ENCODE measurements around the gene NUDT19. TPM values are rescaled to one million over a fixed set of nuclear protein-coding genes. Genes with fewer than 3 reads are reported as not detected.
"Not testable (repeated sequence)": the region's sequence is repeated elsewhere in the genome, so short reads cannot be mapped to it uniquely, and the experiment has no call there.

The NUDT19 gene
- total RNA-seq, 1 donor from 2014 or later, result 3.2 TPM

DNA sequence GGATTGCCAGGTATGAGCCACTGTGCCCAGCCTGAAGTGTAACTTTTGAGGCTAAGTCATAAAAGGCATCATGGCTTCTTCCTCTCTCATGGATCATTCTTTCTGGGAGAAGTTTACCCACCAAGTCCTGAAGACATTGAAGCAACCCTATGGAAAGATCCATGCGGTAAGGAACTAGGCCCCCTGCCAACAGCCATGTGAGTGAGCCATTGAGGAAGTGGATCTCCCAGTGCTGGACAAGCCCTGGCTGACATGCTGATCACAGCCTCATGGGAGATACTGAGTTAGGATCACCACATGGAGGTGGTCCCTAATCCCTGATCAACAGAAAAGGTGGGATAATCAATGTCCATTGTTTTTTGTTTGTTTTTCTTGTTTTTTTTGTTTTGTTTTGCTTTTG, 3.3 kb upstream of the NUDT19 start:
- DNase-seq, result no peak
- Mint-ChIP-seq H3K4me1 (ENCODE audit: low read depth, unreplicated experiment) (peaks cover 3% of the 10 kb centered on the region), H3K36me3 (ENCODE audit: unreplicated experiment) (peaks cover 6% of the 10 kb centered on the region), H3K9me3 (ENCODE audit: unreplicated experiment) (peaks cover 6% of the 10 kb centered on the region), H3K27me3 (ENCODE audit: unreplicated experiment) (peaks cover 6% of the 10 kb centered on the region), H3K4me3 (ENCODE audit: unreplicated experiment) (no peak overlapping the region), H3K27ac (ENCODE audit: unreplicated experiment) (no peak overlapping the region)
- TF ChIP-seq, protein P1, sequence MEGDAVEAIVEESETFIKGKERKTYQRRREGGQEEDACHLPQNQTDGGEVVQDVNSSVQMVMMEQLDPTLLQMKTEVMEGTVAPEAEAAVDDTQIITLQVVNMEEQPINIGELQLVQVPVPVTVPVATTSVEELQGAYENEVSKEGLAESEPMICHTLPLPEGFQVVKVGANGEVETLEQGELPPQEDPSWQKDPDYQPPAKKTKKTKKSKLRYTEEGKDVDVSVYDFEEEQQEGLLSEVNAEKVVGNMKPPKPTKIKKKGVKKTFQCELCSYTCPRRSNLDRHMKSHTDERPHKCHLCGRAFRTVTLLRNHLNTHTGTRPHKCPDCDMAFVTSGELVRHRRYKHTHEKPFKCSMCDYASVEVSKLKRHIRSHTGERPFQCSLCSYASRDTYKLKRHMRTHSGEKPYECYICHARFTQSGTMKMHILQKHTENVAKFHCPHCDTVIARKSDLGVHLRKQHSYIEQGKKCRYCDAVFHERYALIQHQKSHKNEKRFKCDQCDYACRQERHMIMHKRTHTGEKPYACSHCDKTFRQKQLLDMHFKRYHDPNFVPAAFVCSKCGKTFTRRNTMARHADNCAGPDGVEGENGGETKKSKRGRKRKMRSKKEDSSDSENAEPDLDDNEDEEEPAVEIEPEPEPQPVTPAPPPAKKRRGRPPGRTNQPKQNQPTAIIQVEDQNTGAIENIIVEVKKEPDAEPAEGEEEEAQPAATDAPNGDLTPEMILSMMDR (IDR thresholded peaks at IDR 0.05; ENCODE audit: partially characterized antibody, unreplicated experiment), result no peak

DNA sequence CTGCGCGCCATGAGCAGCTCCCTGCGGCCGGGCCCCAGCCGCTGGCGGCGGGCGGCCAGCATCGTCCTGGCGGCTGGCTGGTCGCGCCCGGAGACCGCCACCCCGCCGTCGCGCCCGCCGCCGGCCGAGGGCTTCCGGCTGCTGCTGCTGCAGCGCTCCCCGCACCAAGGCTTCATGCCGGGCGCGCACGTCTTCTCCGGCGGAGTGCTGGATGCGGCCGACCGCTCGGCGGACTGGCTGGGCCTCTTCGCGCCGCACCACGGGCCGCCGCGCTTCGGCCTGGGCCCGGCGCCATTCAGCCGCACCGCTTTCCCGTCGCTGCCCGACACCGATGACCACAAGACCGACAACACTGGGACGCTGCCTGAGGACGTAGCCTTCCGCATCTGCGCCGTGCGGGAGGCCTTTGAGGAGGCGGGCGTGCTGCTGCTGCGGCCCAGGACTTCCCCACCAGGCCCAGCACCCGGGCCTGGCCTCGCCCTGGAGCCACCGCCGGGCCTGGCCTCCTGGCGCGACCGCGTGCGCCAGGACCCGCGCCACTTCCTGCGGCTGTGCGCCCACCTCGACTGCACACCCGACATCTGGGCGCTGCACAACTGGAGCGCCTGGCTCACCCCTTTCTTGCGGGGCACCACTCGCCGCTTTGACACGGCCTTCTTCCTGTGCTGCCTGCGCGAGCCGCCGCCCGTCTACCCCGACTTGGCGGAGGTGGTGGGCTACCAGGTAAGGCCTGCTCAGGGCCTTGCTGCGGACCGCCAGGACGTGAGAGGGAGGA, 518 bp downstream of the NUDT19 start:
- H3K27me3 Mint-ChIP-seq (ENCODE audit: unreplicated experiment), result peaks cover 8% of the 10 kb centered on the region
- H3K27ac Mint-ChIP-seq (ENCODE audit: unreplicated experiment), result no peak overlapping the region

DNA sequence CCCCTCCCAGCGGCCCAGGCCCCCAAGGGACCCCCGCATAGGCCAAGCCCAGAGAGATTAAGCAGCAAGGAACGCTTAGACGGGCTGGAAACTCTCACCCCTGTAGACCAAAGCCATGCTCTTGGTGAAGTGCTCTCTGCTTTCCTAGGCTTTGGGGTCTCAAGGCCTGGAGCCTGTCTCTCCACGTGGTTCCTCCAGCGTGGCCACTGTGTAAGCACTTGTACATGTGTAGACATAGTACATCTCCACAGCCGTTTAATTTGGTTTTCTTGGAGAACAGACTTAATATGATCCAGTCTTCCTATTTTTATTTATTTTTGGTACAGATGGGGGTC, 1.1 kb downstream of the NUDT19 start:
- peaks cover 8% of the 10 kb centered on the region for H3K27me3 Mint-ChIP-seq (ENCODE audit: unreplicated experiment)
- peak overlapping the region; percentile 79 for H3K4me3 Mint-ChIP-seq (ENCODE audit: unreplicated experiment)
- peak overlapping the region; percentile 66 for H3K27ac Mint-ChIP-seq (ENCODE audit: unreplicated experiment)
- peaks cover 6% of the 10 kb centered on the region for H3K36me3 Mint-ChIP-seq (ENCODE audit: unreplicated experiment)
- peaks cover 3% of the 10 kb centered on the region for H3K4me1 Mint-ChIP-seq (ENCODE audit: low read depth, unreplicated experiment)
- TF ChIP-seq, protein P1 (IDR thresholded peaks at IDR 0.05; ENCODE audit: partially characterized antibody, unreplicated experiment), result no peak
- peaks cover 6% of the 10 kb centered on the region for H3K9me3 Mint-ChIP-seq (ENCODE audit: unreplicated experiment)
- DNase-seq, result no peak

More for the DNA sequence above, 518 bp downstream of the NUDT19 start:
- TF ChIP-seq, protein P1 (IDR thresholded peaks at IDR 0.05; ENCODE audit: partially characterized antibody, unreplicated experiment), result no peak
- DNase-seq, result peak; percentile 55
- Mint-ChIP-seq H3K4me3 (ENCODE audit: unreplicated experiment) (no peak overlapping the region), H3K36me3 (ENCODE audit: unreplicated experiment) (peaks cover 6% of the 10 kb centered on the region), H3K9me3 (ENCODE audit: unreplicated experiment) (peaks cover 6% of the 10 kb centered on the region), H3K4me1 (ENCODE audit: low read depth, unreplicated experiment) (peaks cover 3% of the 10 kb centered on the region)

DNA sequence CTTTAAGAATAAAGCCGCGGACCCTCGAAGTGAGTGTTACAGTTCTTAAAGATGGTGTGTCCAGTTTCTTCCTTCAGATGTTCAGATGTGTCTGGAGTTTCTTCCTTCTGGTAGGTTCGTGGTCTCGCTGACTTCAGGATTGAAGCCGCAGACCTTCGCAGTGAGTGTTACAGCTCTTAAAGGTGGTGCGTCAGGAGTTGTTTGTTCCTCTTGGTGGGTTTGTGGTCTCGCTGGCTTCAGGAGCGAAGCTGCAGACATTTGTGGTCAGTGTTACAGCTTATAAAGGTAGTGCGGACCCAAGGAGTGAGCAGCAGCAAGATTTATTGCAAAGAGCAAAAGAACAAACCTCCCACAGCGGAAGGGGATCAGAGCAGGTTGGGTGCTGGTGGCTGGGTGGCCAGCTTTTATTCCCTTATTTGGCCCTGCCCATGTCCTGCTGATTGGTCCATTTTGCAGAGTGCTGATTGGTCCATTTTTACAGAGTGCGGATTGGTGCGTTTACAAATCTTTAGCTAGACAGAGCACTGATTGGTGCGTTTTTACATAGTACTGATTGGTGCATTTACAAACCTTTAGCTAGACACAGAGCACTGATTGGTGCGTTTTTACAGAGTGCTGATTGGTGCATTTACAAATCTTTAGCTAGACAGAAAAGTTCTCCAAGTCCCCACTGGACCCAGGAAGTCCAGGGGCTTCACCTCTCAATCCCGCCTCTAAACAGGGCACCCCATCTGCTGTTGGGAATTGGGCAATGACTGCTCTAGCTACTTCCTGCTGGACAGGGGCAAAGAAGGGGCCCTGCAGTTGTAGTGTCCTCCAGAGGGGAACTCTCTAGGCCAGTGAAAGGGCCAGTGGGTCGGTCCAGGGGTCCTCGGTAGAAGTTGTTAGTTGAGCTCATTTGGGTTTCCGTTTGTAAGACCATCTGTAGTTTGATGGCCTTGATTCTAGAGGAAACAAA, 1.8 kb downstream of the NUDT19 start:
- not testable (repeated sequence) for H3K27me3 Mint-ChIP-seq (ENCODE audit: unreplicated experiment); H3K4me1 Mint-ChIP-seq (ENCODE audit: low read depth, unreplicated experiment); DNase-seq; H3K27ac Mint-ChIP-seq (ENCODE audit: unreplicated experiment); H3K36me3 Mint-ChIP-seq (ENCODE audit: unreplicated experiment); H3K9me3 Mint-ChIP-seq (ENCODE audit: unreplicated experiment)
- peak overlapping the region; percentile 79 for H3K4me3 Mint-ChIP-seq (ENCODE audit: unreplicated experiment)

DNA sequence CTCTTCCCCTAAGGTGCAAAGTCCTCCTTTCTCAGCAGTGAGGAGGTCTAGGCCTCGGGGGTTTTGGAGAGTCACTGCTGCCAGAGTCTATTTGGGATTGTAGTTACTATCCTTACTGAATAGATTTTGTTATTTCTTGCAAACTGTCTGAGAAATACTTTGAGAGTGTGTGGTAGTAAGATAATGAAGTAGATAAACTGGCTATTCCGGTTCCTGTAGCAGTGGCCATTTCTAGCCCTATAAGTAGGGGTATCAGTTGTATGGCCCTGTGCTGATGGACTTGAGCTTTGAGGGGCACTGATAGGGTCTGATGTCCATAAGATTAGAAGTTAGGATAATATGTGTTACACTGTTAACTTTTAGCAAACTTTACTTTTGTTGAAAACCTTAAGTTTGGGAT, 2.7 kb downstream of the NUDT19 start:
- H3K27me3 Mint-ChIP-seq (ENCODE audit: unreplicated experiment); DNase-seq; H3K4me1 Mint-ChIP-seq (ENCODE audit: low read depth, unreplicated experiment); H3K9me3 Mint-ChIP-seq (ENCODE audit: unreplicated experiment); H3K36me3 Mint-ChIP-seq (ENCODE audit: unreplicated experiment); H3K27ac Mint-ChIP-seq (ENCODE audit: unreplicated experiment); H3K4me3 Mint-ChIP-seq (ENCODE audit: unreplicated experiment): not testable (repeated sequence)

DNA sequence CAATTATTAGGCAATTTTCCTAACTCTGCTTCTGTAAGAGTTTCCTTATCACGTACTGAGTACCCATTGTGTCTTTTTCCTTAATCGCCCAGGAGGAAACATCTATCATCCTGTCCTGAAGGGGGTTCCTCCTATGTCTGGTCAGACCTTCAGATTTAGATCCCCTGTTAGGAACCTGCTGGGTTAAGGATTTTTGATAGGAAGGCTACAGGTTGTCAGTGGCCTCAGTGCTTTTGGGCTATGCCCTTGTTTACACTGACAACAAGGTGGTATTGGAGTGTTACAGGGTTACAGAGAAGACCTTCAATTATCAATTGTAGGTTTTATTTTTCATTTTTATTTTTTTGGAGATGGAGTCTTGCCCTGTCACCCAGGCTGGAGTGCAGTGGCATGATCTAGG, 3.2 kb downstream of the NUDT19 start:
- H3K36me3 Mint-ChIP-seq (ENCODE audit: unreplicated experiment); H3K4me3 Mint-ChIP-seq (ENCODE audit: unreplicated experiment); H3K27me3 Mint-ChIP-seq (ENCODE audit: unreplicated experiment); DNase-seq; H3K9me3 Mint-ChIP-seq (ENCODE audit: unreplicated experiment); H3K4me1 Mint-ChIP-seq (ENCODE audit: low read depth, unreplicated experiment); H3K27ac Mint-ChIP-seq (ENCODE audit: unreplicated experiment): not testable (repeated sequence)

DNA sequence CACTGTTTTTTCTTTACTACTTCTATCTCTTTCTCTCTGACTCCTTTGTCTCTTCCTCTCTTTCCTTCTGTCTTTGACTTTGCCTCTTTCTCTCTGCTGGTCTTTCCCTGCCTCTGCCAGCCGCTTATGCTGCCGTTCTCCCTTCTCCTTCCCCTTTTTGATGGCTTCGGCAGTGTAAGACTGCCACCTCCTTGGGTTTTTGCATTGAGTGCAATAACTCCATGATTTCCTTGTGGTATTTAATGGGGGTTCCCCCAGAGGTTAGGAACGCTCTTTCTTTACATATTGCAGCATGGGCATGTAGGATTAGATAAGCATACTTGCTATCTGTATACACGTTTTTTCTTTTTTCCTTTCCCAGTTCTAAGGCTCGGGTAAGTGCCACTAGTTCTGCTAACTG, 3.9 kb downstream of the NUDT19 start:
- H3K4me1 Mint-ChIP-seq (ENCODE audit: low read depth, unreplicated experiment); DNase-seq: not testable (repeated sequence)

DNA sequence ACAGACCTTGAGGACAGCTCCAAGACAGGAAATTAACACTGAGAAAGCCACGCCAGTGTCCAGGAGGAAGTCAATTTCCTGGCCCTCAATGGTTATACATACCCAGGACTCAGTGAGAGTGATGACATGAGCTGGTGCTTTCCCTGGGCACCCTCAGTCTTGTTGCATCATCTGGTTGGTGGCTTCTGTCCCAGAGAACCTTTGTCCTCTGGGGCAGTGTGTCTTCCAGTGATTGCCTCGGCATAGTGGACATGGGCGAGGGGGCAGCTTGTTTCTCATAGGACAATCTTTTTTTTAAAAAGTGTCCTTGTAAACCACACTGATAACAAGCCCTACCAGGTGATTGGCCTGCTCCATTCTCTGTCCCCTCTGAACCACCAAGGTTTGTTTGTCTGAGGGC, 5.2 kb downstream of the NUDT19 start:
- H3K27me3 Mint-ChIP-seq (ENCODE audit: unreplicated experiment); H3K36me3 Mint-ChIP-seq (ENCODE audit: unreplicated experiment); H3K27ac Mint-ChIP-seq (ENCODE audit: unreplicated experiment); DNase-seq; H3K4me3 Mint-ChIP-seq (ENCODE audit: unreplicated experiment); H3K4me1 Mint-ChIP-seq (ENCODE audit: low read depth, unreplicated experiment); H3K9me3 Mint-ChIP-seq (ENCODE audit: unreplicated experiment): not testable (repeated sequence)

More for the DNA sequence above, 3.9 kb downstream of the NUDT19 start:
- H3K9me3 Mint-ChIP-seq (ENCODE audit: unreplicated experiment); H3K27ac Mint-ChIP-seq (ENCODE audit: unreplicated experiment); H3K4me3 Mint-ChIP-seq (ENCODE audit: unreplicated experiment); H3K36me3 Mint-ChIP-seq (ENCODE audit: unreplicated experiment); H3K27me3 Mint-ChIP-seq (ENCODE audit: unreplicated experiment): not testable (repeated sequence)

DNA sequence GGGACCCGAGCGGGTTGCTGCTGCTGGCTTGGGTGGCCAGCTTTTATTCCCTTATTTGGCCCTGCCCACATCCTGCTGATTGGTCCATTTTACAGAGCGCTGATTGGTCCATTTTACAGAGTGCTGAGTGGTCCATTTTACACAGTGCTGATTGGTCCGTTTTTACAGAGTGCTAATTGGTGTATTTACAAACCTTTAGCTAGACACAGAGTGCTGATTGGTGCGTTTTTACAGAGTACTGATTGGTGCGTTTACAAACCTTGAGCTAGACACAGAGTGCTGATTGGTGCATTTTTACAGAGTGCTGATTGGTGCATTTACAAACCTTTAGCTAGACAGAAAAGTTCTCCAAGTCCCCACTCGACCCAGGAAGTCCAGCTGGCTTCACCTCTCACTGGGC, 8.5 kb downstream of the NUDT19 start:
- H3K4me3 Mint-ChIP-seq (ENCODE audit: unreplicated experiment); H3K27ac Mint-ChIP-seq (ENCODE audit: unreplicated experiment); H3K36me3 Mint-ChIP-seq (ENCODE audit: unreplicated experiment); DNase-seq; H3K27me3 Mint-ChIP-seq (ENCODE audit: unreplicated experiment); H3K4me1 Mint-ChIP-seq (ENCODE audit: low read depth, unreplicated experiment); H3K9me3 Mint-ChIP-seq (ENCODE audit: unreplicated experiment): not testable (repeated sequence)
